HG02798 (cell line): Measurements from ENCODE around the gene CCDC201.

Source experiments
- ATAC-seq: cut with Tn5 transposase; IDR thresholded peaks from one replicate; pipeline ENCODE4 v1.9.1; 2021; ENCODE audit warnings: mild to moderate bottlenecking; ENCODE audit not compliant: unreplicated experiment, poor library complexity

Gene CCDC201

GRCh38 chr7:45873035-45873354 is at the start of gene CCDC201:
Gene CCDC201 (minus strand): TSS chr7:45873082. CDS start chr7:45873007, 75 bp downstream.
- no peak for ATAC-seq

GRCh38 chr7:45921699-45922519 is 49.0 kb upstream of the CCDC201 start:
- no peak for ATAC-seq

- ATAC-seq = no peak
These were observed 48.5 kb upstream of the CCDC201 start for GRCh38 chr7:45921381-45921698.

- ATAC-seq = no peak
These were observed 47.9 kb upstream of the CCDC201 start, which contains the start of gene IGFBP3 for GRCh38 chr7:45920502-45921380. Gene IGFBP3 (minus strand): TSS chr7:45921272. CDS start chr7:45921140, 132 bp downstream.

- no peak for ATAC-seq
These were observed 47.1 kb upstream of the CCDC201 start for GRCh38 chr7:45919993-45920459.

- ATAC-seq = no peak
These were observed 46.4 kb upstream of the CCDC201 start for GRCh38 chr7:45919231-45919784.

GRCh38 chr7:45918556-45918955 is 45.7 kb upstream of the CCDC201 start:
- ATAC-seq = no peak

GRCh38 chr7:45917658-45918057 is 44.8 kb upstream of the CCDC201 start:
- peak; percentile 73 for ATAC-seq

- ATAC-seq = no peak
These were observed 44.2 kb upstream of the CCDC201 start for GRCh38 chr7:45917064-45917463.

GRCh38 chr7:45915606-45916005 is 42.7 kb upstream of the CCDC201 start:
- ATAC-seq = no peak

GRCh38 chr7:45914911-45915310 is 42.0 kb upstream of the CCDC201 start:
- ATAC-seq = no peak

GRCh38 chr7:45912972-45913371 is 40.1 kb upstream of the CCDC201 start:
- no peak for ATAC-seq

GRCh38 chr7:45911311-45911710 is 38.4 kb upstream of the CCDC201 start:
- no peak for ATAC-seq

GRCh38 chr7:45910855-45911254 is 38.0 kb upstream of the CCDC201 start:
- no peak for ATAC-seq

GRCh38 chr7:45909561-45909960 is 36.7 kb upstream of the CCDC201 start:
- ATAC-seq = no peak

- no peak for ATAC-seq
These were observed 29.9 kb upstream of the CCDC201 start for GRCh38 chr7:45902820-45903219.

- no peak for ATAC-seq
These were observed 28.7 kb upstream of the CCDC201 start for GRCh38 chr7:45901566-45901965.

GRCh38 chr7:45898222-45898621 is 25.3 kb upstream of the CCDC201 start:
- no peak for ATAC-seq

- ATAC-seq = no peak
These were observed 24.3 kb upstream of the CCDC201 start for GRCh38 chr7:45897042-45897690.

- ATAC-seq = no peak
These were observed 21.8 kb upstream of the CCDC201 start for GRCh38 chr7:45894665-45895062.
